ENCODE data around the gene CFH. TPM values are rescaled to one million over a fixed set of nuclear protein-coding genes. Genes with fewer than 3 reads are reported as not detected.

Gene CFH
- total and polyA plus RNA-seq, 10 of the 15 experiments (the other 5 are each of a cell fraction or from before 2014, with no cell fraction given) = 0.46 TPM; not detected in 9

GRCh38 chr1:196717868-196718267 is 66.0 kb downstream of the CFH start (continued):
- TF ChIP-seq TARDBP (IDR thresholded peaks at IDR 0.05; ENCODE audit: borderline replicate concordance) (no peak), MTA3 (IDR thresholded peaks at IDR 0.05; ENCODE audit: borderline replicate concordance, low read length) (no peak), IKZF1 (conservative IDR thresholded peaks at IDR 0.05) (no peak)

- POLR2A ChIA-PET = no interaction called here
- RAD21 ChIA-PET (ENCODE audit: unreplicated experiment) = no interaction called here
- SMC1A ChIA-PET (ENCODE audit: uncharacterized antibody, unreplicated experiment) = no interaction called here
- in situ Hi-C loops (cut with MboI) = no loop called here
- H3K27me3 ChIP-seq (replicated peaks in 1 of 2; ENCODE audit: control insufficient read depth in 2 of 2, insufficient read depth in 2 of 2, low read length in 1 of 2) = no peaks in the 10 kb centered on the region; a peak in 1 of 4 replicates
- no peaks in the 10 kb centered on the region for H3K9me3 ChIP-seq (replicated peaks; ENCODE audit: control insufficient read depth, insufficient read depth, low read length)
- no TSS peak for BruUV-seq (replicated peaks)
- no peaks in the 10 kb centered on the region for H3K79me2 ChIP-seq (ENCODE audit: control insufficient read depth, insufficient read depth, low read length)
- H3K4me1 ChIP-seq (ENCODE audit: control insufficient read depth, insufficient read depth, low read length) = no peaks in the 10 kb centered on the region
- H3K27ac ChIP-seq (ENCODE audit: control insufficient read depth, insufficient read depth) = no peak overlapping the region
- intact Hi-C loops (cut with micrococcal nuclease; ENCODE audit: unreplicated experiment) = loop anchor here (10.0 kb wide), 1 partner anchor 631 kb away; no protein-coding TSS in a partner anchor
- whole genome bisulfite sequencing (ENCODE audit: insufficient coverage, insufficient replicate concordance, low lambda C conversion rate, missing lambda C conversion rate) = 34% methylated on average over 14 of the region's 14 CpGs
- no peak overlapping the region for H3K9ac ChIP-seq (ENCODE audit: control insufficient read depth, insufficient read depth, low read length)
- FAIRE-seq (peak; percentile 89), DNase-seq (ENCODE audit: low read depth, low spot score) (no peak), ATAC-seq (peak; percentile 95)
- no peaks in the 10 kb centered on the region for H3K36me3 ChIP-seq (ENCODE audit: control insufficient read depth in 2 of 2, insufficient read depth in 2 of 2, low read length in 1 of 2)
- H3K4me3 ChIP-seq = no peak overlapping the region
- H4K20me1 ChIP-seq (ENCODE audit: control insufficient read depth, insufficient read depth) = no peaks in the 10 kb centered on the region
- H3K4me2 ChIP-seq (ENCODE audit: control insufficient read depth, insufficient read depth) = no peak overlapping the region
- peak; percentile 62 to 84 (median 75) for TF ChIP-seq CTCF (IDR thresholded peaks at IDR 0.05 in 2 of 3, conservative IDR thresholded peaks at IDR 0.05 in 1 of 3; ENCODE audit: control insufficient read depth in 2 of 3, extremely low read depth in 1 of 3, insufficient read depth in 1 of 3, low read depth in 3 of 3, low read length in 3 of 3)
- TF ChIP-seq NRF1 (conservative IDR thresholded peaks at IDR 0.05; ENCODE audit: low read depth, low read length) = no peak
- no peak for TF ChIP-seq TCF7 (IDR thresholded peaks at IDR 0.05; ENCODE audit: borderline replicate concordance)
- TF ChIP-seq RAD21 (IDR thresholded peaks at IDR 0.05; ENCODE audit: insufficient read depth, low read depth, low read length) = peak; percentile 48
- H2AFZ ChIP-seq (ENCODE audit: control insufficient read depth, low read depth, low read length) = no peak overlapping the region
- CTCF ChIA-PET = interaction anchor here (1.1 to 2.1 kb wide), 4 partner anchors 8 to 633 kb away, joined by 3 to 10 read pairs (median 4); no protein-coding TSS in a partner anchor
Measured at GRCh38 chr1:196723325-196724185, 71.7 kb downstream of the CFH start.

Measured in GM12878 (cell line).